ENCODE results near the gene TCEANC2. TPM values are rescaled to one million over a fixed set of nuclear protein-coding genes. Genes with fewer than 3 reads are reported as not detected.

The TCEANC2 gene
- total and polyA plus RNA-seq, 2 experiments from 2014 or later: 6.0 to 6.3 TPM

GRCh38 chr1:54016343-54017282, 36.8 kb upstream of the TCEANC2 start:
- Histone ChIP-seq H3K27ac (ENCODE audit: low read depth) (no peak overlapping the region), H3K4me3 (no peak overlapping the region), H3K27me3 (ENCODE audit: insufficient read depth) (no peaks in the 10 kb centered on the region), H4K20me1 (replicated peaks; ENCODE audit: insufficient read depth) (no peaks in the 10 kb centered on the region), H3K36me3 (ENCODE audit: insufficient read depth) (no peaks in the 10 kb centered on the region), H3K4me1 (ENCODE audit: insufficient read depth) (no peaks in the 10 kb centered on the region), H3F3A (replicated peaks; ENCODE audit: low read depth) (no peaks in the 10 kb centered on the region), H3K79me2 (replicated peaks; ENCODE audit: insufficient read depth) (no peaks in the 10 kb centered on the region), H3K9me2 (ENCODE audit: insufficient read depth) (no peaks in the 10 kb centered on the region), H2AFZ (0 out of 2 replicates have a peak overlapping the region, but pooled peaks have one; percentile 10), H3K4me2 (no peak overlapping the region)
- Mint-ChIP-seq H3K9me3 (no peaks in the 10 kb centered on the region), H3K27ac (no peak overlapping the region), H3K27me3 (ENCODE audit: insufficient read depth, low read depth, poor library complexity) (peaks cover 12% of the 10 kb centered on the region), H3K36me3 (ENCODE audit: low read depth) (no peaks in the 10 kb centered on the region), H3K4me1 (peaks cover 8% of the 10 kb centered on the region), H3K4me3 (no peak overlapping the region)
- DNase-seq (ENCODE audit: low spot score) (peak; percentile 36), ATAC-seq (peak; percentile 17; the same call in 2 of the 3 replicates)
- no peak for TF ChIP-seq ZNF331 (CRISPR knock-in tag; IDR thresholded peaks at IDR 0.05; ENCODE audit: low read depth)
- no peak for TF ChIP-seq REST (IDR thresholded peaks at IDR 0.05; ENCODE audit: unreplicated experiment)
- no peak for TF ChIP-seq STAT1 (IDR thresholded peaks at IDR 0.05; ENCODE audit: unreplicated experiment)
- no peak for TF ChIP-seq ZNF114 (CRISPR knock-in tag; IDR thresholded peaks at IDR 0.05)
- TF ChIP-seq JUNB (IDR thresholded peaks at IDR 0.05; ENCODE audit: unreplicated experiment): no peak
- no peak for TF ChIP-seq NANOG (IDR thresholded peaks at IDR 0.05; ENCODE audit: borderline replicate concordance)
- no peak for TF ChIP-seq CTCF (conservative IDR thresholded peaks at IDR 0.05; ENCODE audit: low read depth in 2 of 2)
- no peak for TF ChIP-seq EZH2phosphoT487 (IDR thresholded peaks at IDR 0.05; ENCODE audit: unreplicated experiment)
- no peak for TF ChIP-seq CREB1 (CRISPR knock-in tag; IDR thresholded peaks at IDR 0.05; ENCODE audit: low read depth)
- no peak for TF ChIP-seq ZNF462 (CRISPR knock-in tag; IDR thresholded peaks at IDR 0.05)
- no peak for TF ChIP-seq POLR2AphosphoS5 (IDR thresholded peaks at IDR 0.05; ENCODE audit: low read depth)
- no peak for TF ChIP-seq ETS1 (IDR thresholded peaks at IDR 0.05)
- no peak for TF ChIP-seq EZH2 (IDR thresholded peaks at IDR 0.05; ENCODE audit: low read depth, unreplicated experiment)
